Endothelial cell of umbilical vein (primary cell): ENCODE results near the gene NBR1.

ENCODE experiments used
- CTCF ChIP-seq, 2 donors: IDR thresholded peaks; 1 replicate in 1 of 2; 2 replicates in 1 of 2; pipeline ENCODE4 v1.5.1; 2011; ENCODE audit warnings: low read length in 2 of 2, mild to moderate bottlenecking in 2 of 2, moderate library complexity in 2 of 2, control low read depth in 1 of 2, inconsistent platforms in 1 of 2, low read depth in 1 of 2; ENCODE audit not compliant: insufficient read depth in 1 of 2; ENCODE audit errors: extremely low read depth in 1 of 2
- EZH2 ChIP-seq: IDR thresholded peaks from 2 replicates; pipeline ENCODE4 v1.6.1; 2012; ENCODE audit warnings: borderline replicate concordance, low read depth, mild to moderate bottlenecking, moderate library complexity, low read length, inconsistent platforms; ENCODE audit not compliant: severe bottlenecking
- FOS ChIP-seq: IDR thresholded peaks from 2 replicates; pipeline ENCODE4 v1.6.1; 2011; ENCODE audit warnings: mild to moderate bottlenecking, low read length, moderate library complexity, borderline replicate concordance; ENCODE audit not compliant: insufficient read depth
- GATA2 ChIP-seq: IDR thresholded peaks from 2 replicates; pipeline ENCODE4 v1.7.0; 2011; ENCODE audit warnings: low read depth, mild to moderate bottlenecking, moderate library complexity, mixed read lengths, low read length; ENCODE audit not compliant: insufficient read length, insufficient read depth
- JUN ChIP-seq: IDR thresholded peaks from 2 replicates; pipeline ENCODE4 v1.6.1; 2011; ENCODE audit warnings: borderline replicate concordance, low read depth; ENCODE audit not compliant: insufficient read length, insufficient read depth
- MAX ChIP-seq: IDR thresholded peaks from 2 replicates; pipeline ENCODE4 v1.6.1; 2011; ENCODE audit not compliant: insufficient read depth, insufficient read length
- MYC ChIP-seq: IDR thresholded peaks from one replicate; pipeline ENCODE4 v1.6.1; 2011; ENCODE audit warnings: mild to moderate bottlenecking, low read depth, low read length
- POLR2A ChIP-seq: IDR thresholded peaks from 2 replicates; pipeline ENCODE4 v1.6.1; 2012; ENCODE audit warnings: low read depth, mild to moderate bottlenecking, control low read depth, low read length
- POLR2AphosphoS5 ChIP-seq: IDR thresholded peaks from 2 replicates; pipeline ENCODE4 v1.6.1; 2012; ENCODE audit warnings: low read depth, mild to moderate bottlenecking, control low read depth, low read length, moderate library complexity; ENCODE audit not compliant: insufficient read depth

- TF ChIP-seq CTCF (IDR thresholded peaks at IDR 0.05; ENCODE audit: extremely low read depth in 1 of 2, insufficient read depth in 1 of 2, low read depth in 1 of 2, low read length in 2 of 2) (no peak), POLR2AphosphoS5 (no peak), POLR2A (no peak), MYC (no peak), MAX (no peak), EZH2 (no peak), FOS (no peak), JUN (no peak), GATA2 (no peak)
Measured at GRCh38 chr17:43211123-43211479, 40.1 kb downstream of the NBR1 start.
